ENCODE data around the gene LGMN. TPM values are rescaled to one million over a fixed set of nuclear protein-coding genes. Genes with fewer than 3 reads are reported as not detected.

The LGMN gene
- total and polyA plus RNA-seq, 2 donors (not counting 1 experiment from before 2014, with no cell fraction given), result 17.6 to 21.1 TPM

- POLR2A ChIA-PET, result interaction anchor here (0.6 kb wide), 1 partner anchor 49 kb away, joined by 4 read pairs; no protein-coding TSS in a partner anchor
- no peak for TF ChIP-seq EZH2 (IDR thresholded peaks at IDR 0.05; ENCODE audit: borderline replicate concordance, insufficient read depth, low read depth, low read length, poor library complexity, severe bottlenecking)
- no peak for TF ChIP-seq CTCF (IDR thresholded peaks at IDR 0.05)
- H3K4me2 ChIP-seq (replicated peaks; ENCODE audit: low read depth, low read length, poor library complexity, severe bottlenecking), result no peak overlapping the region
- WGBS (ENCODE audit: insufficient coverage), result no CpG with 5 or more reads among the region's 2 CpGs
- H4K20me1 ChIP-seq (ENCODE audit: control insufficient read depth, insufficient read depth, low read length, poor library complexity, severe bottlenecking), result no peaks in the 10 kb centered on the region
- intact Hi-C loops (cut with micrococcal nuclease), result loop anchor here (10.0 kb wide), 2 partner anchors 173 to 233 kb away; no protein-coding TSS in a partner anchor
- no peak overlapping the region for H3K4me3 ChIP-seq (ENCODE audit: control extremely low read depth in 1 of 5, extremely low read depth in 1 of 5, insufficient read depth in 1 of 5, low read depth in 2 of 5, low read length in 4 of 5)
- ATAC-seq (ENCODE audit: low read depth), result no peak
- CTCF ChIA-PET, result interaction anchor here (1.2 to 15.2 kb wide), 3 partner anchors 37 to 107 kb away, joined by 5 to 337 read pairs (median 6); no protein-coding TSS in a partner anchor
- no peak for DNase-seq
- no peaks in the 10 kb centered on the region for H3K4me1 ChIP-seq (ENCODE audit: control insufficient read depth in 2 of 2, insufficient read depth in 2 of 2, low read length in 2 of 2)
- no peaks in the 10 kb centered on the region for H3K36me3 ChIP-seq (replicated peaks in 1 of 2; ENCODE audit: control extremely low read depth in 1 of 2, control insufficient read depth in 1 of 2, extremely low read depth in 1 of 2, insufficient read depth in 2 of 2, low read length in 1 of 2)
- no peak overlapping the region for H3K27ac Mint-ChIP-seq
- no peak overlapping the region for H3K9ac ChIP-seq (ENCODE audit: low read length)
- H3K27me3 Mint-ChIP-seq, result no peaks in the 10 kb centered on the region
- no peak overlapping the region for H3K27ac ChIP-seq (ENCODE audit: low read length in 2 of 2)
- peaks cover 10% of the 10 kb centered on the region for H3K9me3 Mint-ChIP-seq (ENCODE audit: insufficient read depth)
- H3K9me3 ChIP-seq (ENCODE audit: control extremely low read depth in 1 of 3, control insufficient read depth in 2 of 3, insufficient read depth in 1 of 3, low read length in 2 of 3), result peaks cover 2 to 24% (median 11%) of the 10 kb centered on the region in 3 donors
- H3K4me3 Mint-ChIP-seq, result no peak overlapping the region
- peaks cover 4% of the 10 kb centered on the region for H3K4me1 Mint-ChIP-seq
- H3K27me3 ChIP-seq (replicated peaks in 1 of 4; ENCODE audit: control extremely low read depth in 1 of 4, control insufficient read depth in 3 of 4, insufficient read depth in 4 of 4, low read length in 3 of 4), result no peaks in the 10 kb centered on the region
- H3K79me2 ChIP-seq (ENCODE audit: control insufficient read depth, insufficient read depth, low read length), result no peaks in the 10 kb centered on the region
- H2AFZ ChIP-seq (ENCODE audit: insufficient read depth, low read depth, low read length, poor library complexity, severe bottlenecking), result no peak overlapping the region
Measured at GRCh38 chr14:92787554-92787953, 39.1 kb upstream of the LGMN start.

- POLR2A ChIA-PET, result interaction anchor here (0.9 kb wide), 1 partner anchor 109 kb away, joined by 4 read pairs; no protein-coding TSS in a partner anchor
- Histone ChIP-seq H3K4me2 (replicated peaks; ENCODE audit: low read depth, low read length, poor library complexity, severe bottlenecking) (no peak overlapping the region), H2AFZ (ENCODE audit: insufficient read depth, low read depth, low read length, poor library complexity, severe bottlenecking) (no peak overlapping the region), H3K4me1 (ENCODE audit: control insufficient read depth in 2 of 2, insufficient read depth in 2 of 2, low read length in 2 of 2) (no peaks in the 10 kb centered on the region), H3K4me3 (ENCODE audit: control extremely low read depth in 1 of 5, extremely low read depth in 1 of 5, insufficient read depth in 1 of 5, low read depth in 2 of 5, low read length in 4 of 5) (no peak overlapping the region), H4K20me1 (ENCODE audit: control insufficient read depth, insufficient read depth, low read length, poor library complexity, severe bottlenecking) (no peaks in the 10 kb centered on the region), H3K9ac (ENCODE audit: low read length) (no peak overlapping the region), H3K36me3 (replicated peaks in 1 of 2; ENCODE audit: control extremely low read depth in 1 of 2, control insufficient read depth in 1 of 2, extremely low read depth in 1 of 2, insufficient read depth in 2 of 2, low read length in 1 of 2) (no peaks in the 10 kb centered on the region), H3K27me3 (replicated peaks in 1 of 4; ENCODE audit: control extremely low read depth in 1 of 4, control insufficient read depth in 3 of 4, insufficient read depth in 4 of 4, low read length in 3 of 4) (no peaks in the 10 kb centered on the region), H3K79me2 (ENCODE audit: control insufficient read depth, insufficient read depth, low read length) (no peaks in the 10 kb centered on the region), H3K27ac (ENCODE audit: low read length in 2 of 2) (no peak overlapping the region), H3K9me3 (ENCODE audit: control extremely low read depth in 1 of 3, control insufficient read depth in 2 of 3, insufficient read depth in 1 of 3, low read length in 2 of 3) (peaks cover 2 to 24% (median 11%) of the 10 kb centered on the region in 3 donors)
- CTCF ChIA-PET, result interaction anchor here (0.6 to 15.2 kb wide), 9 partner anchors 10 to 197 kb away, joined by 3 to 337 read pairs (median 6); no protein-coding TSS in a partner anchor
- Mint-ChIP-seq H3K27ac (no peak overlapping the region), H3K4me1 (peaks cover 4% of the 10 kb centered on the region), H3K27me3 (no peaks in the 10 kb centered on the region), H3K9me3 (ENCODE audit: insufficient read depth) (peaks cover 10% of the 10 kb centered on the region), H3K4me3 (no peak overlapping the region)
- intact Hi-C loops (cut with micrococcal nuclease), result loop anchor here (10.0 kb wide), 2 partner anchors 172 to 232 kb away; no protein-coding TSS in a partner anchor
- TF ChIP-seq EZH2 (IDR thresholded peaks at IDR 0.05; ENCODE audit: borderline replicate concordance, insufficient read depth, low read depth, low read length, poor library complexity, severe bottlenecking) (no peak), CTCF (IDR thresholded peaks at IDR 0.05) (no peak)
- ATAC-seq (ENCODE audit: low read depth) (no peak), DNase-seq (no peak)
- no CpG with 5 or more reads among the region's 1 CpG for WGBS (ENCODE audit: insufficient coverage)
Measured at GRCh38 chr14:92786427-92786756, 38.0 kb upstream of the LGMN start.

Data from B cell (primary cell).